ENCODE measurements around the gene POU6F1. TPM values are rescaled to one million over a fixed set of nuclear protein-coding genes. Genes with fewer than 3 reads are reported as not detected.
A peak's percentile ranks its signal among the peaks of the same experiment; 100 is the strongest.
"Not testable (repeated sequence)": the region's sequence is repeated elsewhere in the genome, so short reads cannot be mapped to it uniquely, and the experiment has no call there.

Gene POU6F1
- total and polyA plus RNA-seq, 9 donors = 11.8 to 48.8 (median 28.9) TPM

GRCh38 chr12:51225771-51226170 lies 7.9 kb upstream of the POU6F1 start:
- no peak for DNase-seq
- H3K27me3 ChIP-seq = no peaks in the 10 kb centered on the region
- TF ChIP-seq EP300 (IDR thresholded peaks at IDR 0.05) (no peak), POLR2A (IDR thresholded peaks at IDR 0.05) (no peak)
- TF ChIP-seq, protein P1, sequence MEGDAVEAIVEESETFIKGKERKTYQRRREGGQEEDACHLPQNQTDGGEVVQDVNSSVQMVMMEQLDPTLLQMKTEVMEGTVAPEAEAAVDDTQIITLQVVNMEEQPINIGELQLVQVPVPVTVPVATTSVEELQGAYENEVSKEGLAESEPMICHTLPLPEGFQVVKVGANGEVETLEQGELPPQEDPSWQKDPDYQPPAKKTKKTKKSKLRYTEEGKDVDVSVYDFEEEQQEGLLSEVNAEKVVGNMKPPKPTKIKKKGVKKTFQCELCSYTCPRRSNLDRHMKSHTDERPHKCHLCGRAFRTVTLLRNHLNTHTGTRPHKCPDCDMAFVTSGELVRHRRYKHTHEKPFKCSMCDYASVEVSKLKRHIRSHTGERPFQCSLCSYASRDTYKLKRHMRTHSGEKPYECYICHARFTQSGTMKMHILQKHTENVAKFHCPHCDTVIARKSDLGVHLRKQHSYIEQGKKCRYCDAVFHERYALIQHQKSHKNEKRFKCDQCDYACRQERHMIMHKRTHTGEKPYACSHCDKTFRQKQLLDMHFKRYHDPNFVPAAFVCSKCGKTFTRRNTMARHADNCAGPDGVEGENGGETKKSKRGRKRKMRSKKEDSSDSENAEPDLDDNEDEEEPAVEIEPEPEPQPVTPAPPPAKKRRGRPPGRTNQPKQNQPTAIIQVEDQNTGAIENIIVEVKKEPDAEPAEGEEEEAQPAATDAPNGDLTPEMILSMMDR (IDR thresholded peaks at IDR 0.05) = no peak
- 89 to 92% (median 91%) methylated on average over 2 of the region's 2 CpGs for WGBS, 3 donors
- H3K36me3 ChIP-seq = no peaks in the 10 kb centered on the region
- H3K4me3 ChIP-seq = no peak overlapping the region
- H3K4me1 ChIP-seq (ENCODE audit: insufficient read depth) = peaks cover 3% of the 10 kb centered on the region
- intact Hi-C loops (cut with DNase I) = no loop called here
- no peak overlapping the region for H3K27ac ChIP-seq
- no peaks in the 10 kb centered on the region for H3K9me3 ChIP-seq

GRCh38 chr12:51225234-51225633 lies 7.4 kb upstream of the POU6F1 start:
- Histone ChIP-seq H3K36me3 (no peaks in the 10 kb centered on the region), H3K4me1 (ENCODE audit: insufficient read depth) (peaks cover 3% of the 10 kb centered on the region), H3K27me3 (no peaks in the 10 kb centered on the region), H3K4me3 (no peak overlapping the region), H3K9me3 (no peaks in the 10 kb centered on the region), H3K27ac (no peak overlapping the region)
- TF ChIP-seq POLR2A (IDR thresholded peaks at IDR 0.05) (no peak), EP300 (IDR thresholded peaks at IDR 0.05) (no peak)
- TF ChIP-seq, protein P1 (IDR thresholded peaks at IDR 0.05) = no peak
- intact Hi-C loops (cut with DNase I) = no loop called here
- DNase-seq = no peak
- 91 to 92% (median 92%) methylated on average over 4 of the region's 4 CpGs for WGBS, 3 donors

DNA sequence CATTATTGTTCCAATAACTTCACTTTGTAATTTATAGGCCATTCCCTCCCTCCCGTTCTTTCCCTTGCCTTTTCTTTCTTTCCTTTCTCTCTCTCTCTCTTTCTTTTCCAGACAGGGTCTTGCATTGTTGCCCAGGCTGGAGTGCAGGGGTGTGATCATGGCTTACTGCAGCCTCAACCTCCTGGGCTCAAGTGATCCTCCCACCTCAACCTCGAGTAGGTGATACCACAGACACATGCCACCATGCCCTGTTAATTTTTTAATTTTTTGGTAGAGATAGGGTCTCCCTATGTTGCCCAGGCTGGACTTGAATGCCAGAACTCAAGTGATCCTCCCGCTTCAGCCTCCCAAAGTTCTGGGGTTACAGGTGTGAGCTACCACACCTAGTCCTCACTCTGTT lies 6.8 kb upstream of the POU6F1 start:
- Histone ChIP-seq H3K4me3 (no peak overlapping the region), H3K4me1 (ENCODE audit: insufficient read depth) (peaks cover 3% of the 10 kb centered on the region), H3K9me3 (no peaks in the 10 kb centered on the region), H3K27ac (no peak overlapping the region), H3K27me3 (no peaks in the 10 kb centered on the region), H3K36me3 (no peaks in the 10 kb centered on the region)
- TF ChIP-seq, protein P1 (IDR thresholded peaks at IDR 0.05) = no peak
- no peak for TF ChIP-seq POLR2A (IDR thresholded peaks at IDR 0.05)
- TF ChIP-seq EP300 (IDR thresholded peaks at IDR 0.05) = no peak
- no peak for DNase-seq
- intact Hi-C loops (cut with DNase I) = no loop called here
- 85 to 89% (median 85%) methylated on average over 3 of the region's 3 CpGs for WGBS, 3 donors

DNA sequence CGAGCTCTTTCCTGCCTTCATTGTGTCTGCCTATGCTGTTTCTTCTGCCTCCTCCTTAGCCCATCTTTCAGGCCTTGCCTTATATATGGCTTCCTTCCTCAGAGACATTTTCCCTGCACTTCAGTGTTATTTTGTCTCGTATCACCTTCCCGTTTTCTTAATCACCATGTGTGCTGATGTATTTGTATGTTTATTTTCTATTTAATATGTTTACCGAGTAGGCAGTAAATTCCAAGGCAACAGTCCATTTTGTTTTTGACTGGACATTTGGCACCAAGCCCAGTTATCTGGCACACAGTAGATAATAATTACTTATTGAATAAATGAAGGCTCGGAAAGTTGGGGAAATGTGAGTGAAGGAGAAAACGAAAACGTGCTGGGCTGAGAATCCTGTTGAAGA lies 4.6 kb upstream of the POU6F1 start:
- intact Hi-C loops (cut with DNase I) = no loop called here
- H3K9me3 ChIP-seq = no peaks in the 10 kb centered on the region
- H3K36me3 ChIP-seq = no peaks in the 10 kb centered on the region
- H3K27me3 ChIP-seq = no peaks in the 10 kb centered on the region
- 20 to 43% (median 31%) methylated on average over 7 of the region's 7 CpGs for WGBS, 3 donors
- TF ChIP-seq, protein P1 (IDR thresholded peaks at IDR 0.05) = no peak
- TF ChIP-seq POLR2A (IDR thresholded peaks at IDR 0.05) = no peak
- TF ChIP-seq EP300 (IDR thresholded peaks at IDR 0.05) = no peak
- no peak overlapping the region for H3K27ac ChIP-seq
- DNase-seq = peak in 1 of 5 donors; percentile 30
- H3K4me3 ChIP-seq = no peak overlapping the region
- peaks cover 9% of the 10 kb centered on the region for H3K4me1 ChIP-seq (ENCODE audit: insufficient read depth)

DNA sequence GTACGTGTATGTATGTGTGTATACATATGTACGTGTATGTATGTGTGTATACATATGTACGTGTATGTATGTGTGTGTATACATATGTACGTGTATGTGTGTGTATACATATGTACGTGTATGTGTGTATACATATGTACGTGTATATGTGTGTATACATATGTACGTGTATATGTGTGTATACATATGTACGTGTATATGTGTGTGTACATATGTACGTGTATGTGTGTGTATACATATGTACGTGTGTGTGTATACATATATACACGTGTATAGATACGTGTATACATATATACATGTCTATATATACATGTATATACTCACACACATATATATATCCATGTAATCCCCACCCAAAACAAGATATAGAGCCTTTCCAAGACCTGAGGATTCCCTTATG lies 2.0 kb upstream of the POU6F1 start:
- H3K27ac ChIP-seq; H3K9me3 ChIP-seq; H3K27me3 ChIP-seq; H3K36me3 ChIP-seq; intact Hi-C loops (cut with DNase I); H3K4me3 ChIP-seq; DNase-seq: not testable (repeated sequence)
- H3K4me1 ChIP-seq (ENCODE audit: insufficient read depth) = peaks cover 11% of the 10 kb centered on the region
- 84 to 90% (median 85%) methylated on average over 12 of the region's 12 CpGs for WGBS, 3 donors
